GM23338 (cell line): ENCODE results near the gene UNC5B. TPM values are rescaled to one million over a fixed set of nuclear protein-coding genes. Genes with fewer than 3 reads are reported as not detected.

Experiments
- ATAC-seq: fragments of 200-7000 bp; cut with Tn5 transposase; 3 replicates; pipeline ENCODE4 v1.9.1; 2020
- DNase-seq: peaks from one replicate; pipeline ENCODE4 v3.0.0-alpha.2; 2015; ENCODE audit warnings: low spot score
- H2AFZ ChIP-seq: fragments of 200-600 bp; sonication (generic); 2 replicates; pipeline ENCODE4 v1.8.0; 2016; ENCODE audit warnings: antibody characterized with exemption, mild to moderate bottlenecking, moderate library complexity
- H3F3A ChIP-seq: fragments of 200-600 bp; sonication (generic); replicated peaks from 2 replicates; pipeline ENCODE4 v1.8.0; 2017; ENCODE audit warnings: antibody characterized with exemption, mixed run types, low read depth
- H3K27ac ChIP-seq: fragments of 200-600 bp; sonication (generic); 2 replicates; pipeline ENCODE4 v1.6.1; 2016; ENCODE audit warnings: low read depth
- H3K27me3 ChIP-seq: fragments of 200-600 bp; sonication (generic); 2 replicates; pipeline ENCODE4 v1.8.0; 2016; ENCODE audit warnings: mild to moderate bottlenecking, mixed run types, moderate library complexity; ENCODE audit not compliant: insufficient read depth
- H3K36me3 ChIP-seq: fragments of 200-600 bp; sonication (generic); 2 replicates; pipeline ENCODE4 v1.8.0; 2016; ENCODE audit warnings: mild to moderate bottlenecking; ENCODE audit not compliant: insufficient read depth
- H3K4me1 ChIP-seq: fragments of 200-600 bp; sonication (generic); 2 replicates; pipeline ENCODE4 v1.8.0; 2016; ENCODE audit warnings: mild to moderate bottlenecking, moderate library complexity; ENCODE audit not compliant: insufficient read depth
- H3K4me2 ChIP-seq: fragments of 200-600 bp; sonication (generic); 2 replicates; pipeline ENCODE4 v1.7.1; 2017; ENCODE audit warnings: mixed run types
- H3K4me3 ChIP-seq: fragments of 200-600 bp; sonication (generic); 2 replicates; pipeline ENCODE4 v1.6.1; 2016; ENCODE audit warnings: mixed run types
- H3K79me2 ChIP-seq: fragments of 200-600 bp; sonication (generic); replicated peaks from 2 replicates; pipeline ENCODE4 v1.8.0; 2017; ENCODE audit warnings: mild to moderate bottlenecking; ENCODE audit not compliant: insufficient read depth
- H3K9me2 ChIP-seq: fragments of 200-600 bp; sonication (generic); 2 replicates; pipeline ENCODE4 v1.8.0; 2017; ENCODE audit not compliant: insufficient read depth
- H4K20me1 ChIP-seq: fragments of 200-600 bp; sonication (generic); replicated peaks from 2 replicates; pipeline ENCODE4 v1.8.0; 2017; ENCODE audit warnings: mild to moderate bottlenecking; ENCODE audit not compliant: insufficient read depth
- H3K27ac Mint-ChIP-seq: 2 replicates; pipeline ENCODE4 v1.8.0; 2020; ENCODE audit warnings: inconsistent platforms, mild to moderate bottlenecking, moderate library complexity, mixed read lengths
- H3K27me3 Mint-ChIP-seq: 3 replicates; pipeline ENCODE4 v1.8.0; 2022; ENCODE audit warnings: low read depth, mild to moderate bottlenecking, moderate library complexity, mixed read lengths, inconsistent platforms; ENCODE audit not compliant: insufficient read depth, poor library complexity
- H3K36me3 Mint-ChIP-seq: 3 replicates; pipeline ENCODE4 v1.8.0; 2021; ENCODE audit warnings: low read depth, mild to moderate bottlenecking, inconsistent platforms, moderate library complexity, mixed read lengths
- H3K4me1 Mint-ChIP-seq: 3 replicates; pipeline ENCODE4 v1.8.0; 2020; ENCODE audit warnings: mild to moderate bottlenecking, inconsistent platforms, mixed read lengths
- H3K4me3 Mint-ChIP-seq: 3 replicates; pipeline ENCODE4 v1.8.0; 2021; ENCODE audit warnings: moderate library complexity, mild to moderate bottlenecking, inconsistent platforms, mixed read lengths
- H3K9me3 Mint-ChIP-seq: 3 replicates; pipeline ENCODE4 v1.8.0; 2020; ENCODE audit warnings: moderate library complexity, mild to moderate bottlenecking, inconsistent platforms, mixed read lengths
- CREB1 ChIP-seq: fragments of 250-450 bp; sonication (Bioruptor Pico); IDR thresholded peaks from 2 replicates; pipeline ENCODE4 v1.5.0; 2020; ENCODE audit warnings: low read depth, mild to moderate bottlenecking, moderate library complexity
- CTCF ChIP-seq, 2 experiments: fragments of 200-600 bp in 1 of 2; sonication (generic) in 1 of 2; conservative IDR thresholded peaks; 2 replicates each; pipeline versions ENCODE4 v1.5.1 to v1.6.1; 2016 to 2017; ENCODE audit warnings: antibody characterized with exemption in 2 of 2, low read depth in 2 of 2, mild to moderate bottlenecking in 2 of 2, moderate library complexity in 1 of 2
- EZH2 ChIP-seq: fragments of 200-600 bp; sonication (generic); IDR thresholded peaks from one replicate; pipeline ENCODE4 v1.8.0; 2017; ENCODE audit warnings: antibody characterized with exemption, mild to moderate bottlenecking, low read depth; ENCODE audit not compliant: unreplicated experiment
- EZH2phosphoT487 ChIP-seq: fragments of 200-600 bp; sonication (generic); IDR thresholded peaks from one replicate; pipeline ENCODE4 v1.8.1; 2018; ENCODE audit warnings: antibody characterized with exemption; ENCODE audit not compliant: unreplicated experiment
- JUNB ChIP-seq: IDR thresholded peaks from one replicate; pipeline ENCODE4 v1.6.1; 2016; ENCODE audit warnings: antibody characterized with exemption; ENCODE audit not compliant: unreplicated experiment
- NANOG ChIP-seq: IDR thresholded peaks from 2 replicates; pipeline ENCODE4 v1.6.1; 2016; ENCODE audit warnings: antibody characterized with exemption, borderline replicate concordance
- POLR2AphosphoS5 ChIP-seq: IDR thresholded peaks from 2 replicates; pipeline ENCODE4 v1.6.1; 2016; ENCODE audit warnings: antibody characterized with exemption, low read depth
- STAT1 ChIP-seq: IDR thresholded peaks from one replicate; pipeline ENCODE4 v1.6.1; 2016; ENCODE audit warnings: antibody characterized with exemption; ENCODE audit not compliant: unreplicated experiment
- ZNF114 ChIP-seq: fragments of 250-450 bp; sonication (Bioruptor Pico); IDR thresholded peaks from 2 replicates; pipeline ENCODE4 v1.5.0; 2020; ENCODE audit warnings: mild to moderate bottlenecking, moderate library complexity
- ZNF331 ChIP-seq: fragments of 250-450 bp; sonication (Bioruptor Pico); IDR thresholded peaks from 2 replicates; pipeline ENCODE4 v1.5.0; 2020; ENCODE audit warnings: low read depth, mild to moderate bottlenecking, moderate library complexity
- polyA plus RNA-seq: library from polyadenylated mRNA; unstranded; fragments of >200 nt; fragmentation: Nextera tagmentation; extraction: Ambion mirVana; gene quantifications from 2 replicates; pipeline ENCODE4 v1.2.1, GENCODE V29; 2016
- total RNA-seq: library from RNA; depleted of rRNA; stranded (reverse); fragments of >200 nt; shearing (Covaris generic); gene quantifications from 2 replicates; pipeline ENCODE4 v1.2.3, GENCODE V29; 2014
- TF ChIP-seq, protein P1 (sequence below): IDR thresholded peaks from 2 replicates; pipeline ENCODE4 v1.6.1; 2016; ENCODE audit warnings: antibody characterized with exemption
- TF ChIP-seq, protein P2 (sequence below): IDR thresholded peaks from one replicate; pipeline ENCODE4 v1.6.1; 2018; ENCODE audit warnings: antibody characterized with exemption; ENCODE audit not compliant: unreplicated experiment
- TF ChIP-seq, protein P3 (sequence below): fragments of 250-450 bp; sonication (Bioruptor Pico); IDR thresholded peaks from 2 replicates; pipeline ENCODE4 v1.5.0; 2020; ENCODE audit warnings: mild to moderate bottlenecking, moderate library complexity

Gene UNC5B
- total and polyA plus RNA-seq, 2 experiments from 2014 or later, result 8.0 to 31.2 TPM

- Histone ChIP-seq H3K9me2 (no peaks in the 10 kb centered on the region), H3K4me2 (no peak overlapping the region), H3K4me1 (peaks cover 13% of the 10 kb centered on the region)
Measured at GRCh38 chr10:71236286-71236685, 23.9 kb downstream of the UNC5B start.

More at GRCh38 chr10:71236286-71236685, 23.9 kb downstream of the UNC5B start:
- Histone ChIP-seq H3K36me3 (no peaks in the 10 kb centered on the region), H3K27me3 (no peaks in the 10 kb centered on the region), H3F3A (no peaks in the 10 kb centered on the region), H4K20me1 (peaks cover 11% of the 10 kb centered on the region; the same call in 1 of the 2 replicates), H3K27ac (no peak overlapping the region), H3K79me2 (peaks cover 14% of the 10 kb centered on the region), H2AFZ (no peak overlapping the region), H3K4me3 (no peak overlapping the region)
- H3K4me1 Mint-ChIP-seq, result peaks cover 62% of the 10 kb centered on the region
- H3K9me3 Mint-ChIP-seq, result no peaks in the 10 kb centered on the region
- TF ChIP-seq EZH2phosphoT487 (no peak), NANOG (no peak), ZNF114 (CRISPR knock-in tag) (no peak), CTCF (conservative IDR thresholded peaks at IDR 0.05; ENCODE audit: low read depth in 2 of 2) (no peak), EZH2 (no peak), ZNF331 (CRISPR knock-in tag) (no peak), CREB1 (CRISPR knock-in tag) (no peak), JUNB (no peak), POLR2AphosphoS5 (no peak), STAT1 (no peak)
- TF ChIP-seq, protein P1, sequence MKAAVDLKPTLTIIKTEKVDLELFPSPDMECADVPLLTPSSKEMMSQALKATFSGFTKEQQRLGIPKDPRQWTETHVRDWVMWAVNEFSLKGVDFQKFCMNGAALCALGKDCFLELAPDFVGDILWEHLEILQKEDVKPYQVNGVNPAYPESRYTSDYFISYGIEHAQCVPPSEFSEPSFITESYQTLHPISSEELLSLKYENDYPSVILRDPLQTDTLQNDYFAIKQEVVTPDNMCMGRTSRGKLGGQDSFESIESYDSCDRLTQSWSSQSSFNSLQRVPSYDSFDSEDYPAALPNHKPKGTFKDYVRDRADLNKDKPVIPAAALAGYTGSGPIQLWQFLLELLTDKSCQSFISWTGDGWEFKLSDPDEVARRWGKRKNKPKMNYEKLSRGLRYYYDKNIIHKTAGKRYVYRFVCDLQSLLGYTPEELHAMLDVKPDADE, result no peak
- TF ChIP-seq, protein P2, sequence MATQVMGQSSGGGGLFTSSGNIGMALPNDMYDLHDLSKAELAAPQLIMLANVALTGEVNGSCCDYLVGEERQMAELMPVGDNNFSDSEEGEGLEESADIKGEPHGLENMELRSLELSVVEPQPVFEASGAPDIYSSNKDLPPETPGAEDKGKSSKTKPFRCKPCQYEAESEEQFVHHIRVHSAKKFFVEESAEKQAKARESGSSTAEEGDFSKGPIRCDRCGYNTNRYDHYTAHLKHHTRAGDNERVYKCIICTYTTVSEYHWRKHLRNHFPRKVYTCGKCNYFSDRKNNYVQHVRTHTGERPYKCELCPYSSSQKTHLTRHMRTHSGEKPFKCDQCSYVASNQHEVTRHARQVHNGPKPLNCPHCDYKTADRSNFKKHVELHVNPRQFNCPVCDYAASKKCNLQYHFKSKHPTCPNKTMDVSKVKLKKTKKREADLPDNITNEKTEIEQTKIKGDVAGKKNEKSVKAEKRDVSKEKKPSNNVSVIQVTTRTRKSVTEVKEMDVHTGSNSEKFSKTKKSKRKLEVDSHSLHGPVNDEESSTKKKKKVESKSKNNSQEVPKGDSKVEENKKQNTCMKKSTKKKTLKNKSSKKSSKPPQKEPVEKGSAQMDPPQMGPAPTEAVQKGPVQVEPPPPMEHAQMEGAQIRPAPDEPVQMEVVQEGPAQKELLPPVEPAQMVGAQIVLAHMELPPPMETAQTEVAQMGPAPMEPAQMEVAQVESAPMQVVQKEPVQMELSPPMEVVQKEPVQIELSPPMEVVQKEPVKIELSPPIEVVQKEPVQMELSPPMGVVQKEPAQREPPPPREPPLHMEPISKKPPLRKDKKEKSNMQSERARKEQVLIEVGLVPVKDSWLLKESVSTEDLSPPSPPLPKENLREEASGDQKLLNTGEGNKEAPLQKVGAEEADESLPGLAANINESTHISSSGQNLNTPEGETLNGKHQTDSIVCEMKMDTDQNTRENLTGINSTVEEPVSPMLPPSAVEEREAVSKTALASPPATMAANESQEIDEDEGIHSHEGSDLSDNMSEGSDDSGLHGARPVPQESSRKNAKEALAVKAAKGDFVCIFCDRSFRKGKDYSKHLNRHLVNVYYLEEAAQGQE, result no peak
- TF ChIP-seq, protein P3, sequence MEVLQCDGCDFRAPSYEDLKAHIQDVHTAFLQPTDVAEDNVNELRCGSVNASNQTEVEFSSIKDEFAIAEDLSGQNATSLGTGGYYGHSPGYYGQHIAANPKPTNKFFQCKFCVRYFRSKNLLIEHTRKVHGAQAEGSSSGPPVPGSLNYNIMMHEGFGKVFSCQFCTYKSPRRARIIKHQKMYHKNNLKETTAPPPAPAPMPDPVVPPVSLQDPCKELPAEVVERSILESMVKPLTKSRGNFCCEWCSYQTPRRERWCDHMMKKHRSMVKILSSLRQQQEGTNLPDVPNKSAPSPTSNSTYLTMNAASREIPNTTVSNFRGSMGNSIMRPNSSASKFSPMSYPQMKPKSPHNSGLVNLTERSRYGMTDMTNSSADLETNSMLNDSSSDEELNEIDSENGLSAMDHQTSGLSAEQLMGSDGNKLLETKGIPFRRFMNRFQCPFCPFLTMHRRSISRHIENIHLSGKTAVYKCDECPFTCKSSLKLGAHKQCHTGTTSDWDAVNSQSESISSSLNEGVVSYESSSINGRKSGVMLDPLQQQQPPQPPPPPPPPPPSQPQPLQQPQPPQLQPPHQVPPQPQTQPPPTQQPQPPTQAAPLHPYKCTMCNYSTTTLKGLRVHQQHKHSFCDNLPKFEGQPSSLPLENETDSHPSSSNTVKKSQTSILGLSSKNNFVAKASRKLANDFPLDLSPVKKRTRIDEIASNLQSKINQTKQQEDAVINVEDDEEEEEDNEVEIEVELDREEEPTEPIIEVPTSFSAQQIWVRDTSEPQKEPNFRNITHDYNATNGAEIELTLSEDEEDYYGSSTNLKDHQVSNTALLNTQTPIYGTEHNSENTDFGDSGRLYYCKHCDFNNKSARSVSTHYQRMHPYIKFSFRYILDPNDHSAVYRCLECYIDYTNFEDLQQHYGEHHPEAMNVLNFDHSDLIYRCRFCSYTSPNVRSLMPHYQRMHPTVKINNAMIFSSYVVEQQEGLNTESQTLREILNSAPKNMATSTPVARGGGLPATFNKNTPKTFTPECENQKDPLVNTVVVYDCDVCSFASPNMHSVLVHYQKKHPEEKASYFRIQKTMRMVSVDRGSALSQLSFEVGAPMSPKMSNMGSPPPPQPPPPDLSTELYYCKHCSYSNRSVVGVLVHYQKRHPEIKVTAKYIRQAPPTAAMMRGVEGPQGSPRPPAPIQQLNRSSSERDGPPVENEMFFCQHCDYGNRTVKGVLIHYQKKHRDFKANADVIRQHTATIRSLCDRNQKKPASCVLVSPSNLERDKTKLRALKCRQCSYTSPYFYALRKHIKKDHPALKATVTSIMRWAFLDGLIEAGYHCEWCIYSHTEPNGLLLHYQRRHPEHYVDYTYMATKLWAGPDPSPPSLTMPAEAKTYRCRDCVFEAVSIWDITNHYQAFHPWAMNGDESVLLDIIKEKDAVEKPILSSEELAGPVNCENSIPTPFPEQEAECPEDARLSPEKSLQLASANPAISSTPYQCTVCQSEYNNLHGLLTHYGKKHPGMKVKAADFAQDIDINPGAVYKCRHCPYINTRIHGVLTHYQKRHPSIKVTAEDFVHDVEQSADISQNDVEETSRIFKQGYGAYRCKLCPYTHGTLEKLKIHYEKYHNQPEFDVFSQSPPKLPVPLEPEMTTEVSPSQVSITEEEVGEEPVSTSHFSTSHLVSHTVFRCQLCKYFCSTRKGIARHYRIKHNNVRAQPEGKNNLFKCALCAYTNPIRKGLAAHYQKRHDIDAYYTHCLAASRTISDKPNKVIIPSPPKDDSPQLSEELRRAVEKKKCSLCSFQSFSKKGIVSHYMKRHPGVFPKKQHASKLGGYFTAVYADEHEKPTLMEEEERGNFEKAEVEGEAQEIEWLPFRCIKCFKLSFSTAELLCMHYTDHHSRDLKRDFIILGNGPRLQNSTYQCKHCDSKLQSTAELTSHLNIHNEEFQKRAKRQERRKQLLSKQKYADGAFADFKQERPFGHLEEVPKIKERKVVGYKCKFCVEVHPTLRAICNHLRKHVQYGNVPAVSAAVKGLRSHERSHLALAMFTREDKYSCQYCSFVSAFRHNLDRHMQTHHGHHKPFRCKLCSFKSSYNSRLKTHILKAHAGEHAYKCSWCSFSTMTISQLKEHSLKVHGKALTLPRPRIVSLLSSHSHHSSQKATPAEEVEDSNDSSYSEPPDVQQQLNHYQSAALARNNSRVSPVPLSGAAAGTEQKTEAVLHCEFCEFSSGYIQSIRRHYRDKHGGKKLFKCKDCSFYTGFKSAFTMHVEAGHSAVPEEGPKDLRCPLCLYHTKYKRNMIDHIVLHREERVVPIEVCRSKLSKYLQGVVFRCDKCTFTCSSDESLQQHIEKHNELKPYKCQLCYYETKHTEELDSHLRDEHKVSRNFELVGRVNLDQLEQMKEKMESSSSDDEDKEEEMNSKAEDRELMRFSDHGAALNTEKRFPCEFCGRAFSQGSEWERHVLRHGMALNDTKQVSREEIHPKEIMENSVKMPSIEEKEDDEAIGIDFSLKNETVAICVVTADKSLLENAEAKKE (CRISPR knock-in tag), result no peak
- no peak for ATAC-seq
- DNase-seq, result no peak
- peaks cover 9% of the 10 kb centered on the region for H3K27me3 Mint-ChIP-seq
- H3K36me3 Mint-ChIP-seq, result no peaks in the 10 kb centered on the region
- no peak overlapping the region for H3K27ac Mint-ChIP-seq
- no peak overlapping the region for H3K4me3 Mint-ChIP-seq
